Prostate gland (tissue), 2 donors: ENCODE results near the gene ATXN1.

Experiments
- POLR2A ChIP-seq: fragments of 450-650 bp; IDR thresholded peaks from one replicate; pipeline ENCODE4 v1.6.1; 2016; ENCODE audit warnings: antibody characterized with exemption, mild to moderate bottlenecking
- POLR2AphosphoS5 ChIP-seq: sonication (generic); formaldehyde crosslinking; IDR thresholded peaks from one replicate; pipeline ENCODE4 v1.6.1; 2017; ENCODE audit warnings: antibody characterized with exemption
- TF ChIP-seq, protein P1 (sequence below), 4 experiments: fragments of 200-600 bp in 2 of 4; fragments of 450-650 bp in 2 of 4; sonication (generic) in 2 of 4; IDR thresholded peaks; 1 replicate in 3 of 4; 2 replicates in 1 of 4; pipeline ENCODE4 v1.5.1; 2016 to 2019; ENCODE audit warnings: antibody characterized with exemption in 4 of 4, mild to moderate bottlenecking in 2 of 4, moderate library complexity in 2 of 4

DNA sequence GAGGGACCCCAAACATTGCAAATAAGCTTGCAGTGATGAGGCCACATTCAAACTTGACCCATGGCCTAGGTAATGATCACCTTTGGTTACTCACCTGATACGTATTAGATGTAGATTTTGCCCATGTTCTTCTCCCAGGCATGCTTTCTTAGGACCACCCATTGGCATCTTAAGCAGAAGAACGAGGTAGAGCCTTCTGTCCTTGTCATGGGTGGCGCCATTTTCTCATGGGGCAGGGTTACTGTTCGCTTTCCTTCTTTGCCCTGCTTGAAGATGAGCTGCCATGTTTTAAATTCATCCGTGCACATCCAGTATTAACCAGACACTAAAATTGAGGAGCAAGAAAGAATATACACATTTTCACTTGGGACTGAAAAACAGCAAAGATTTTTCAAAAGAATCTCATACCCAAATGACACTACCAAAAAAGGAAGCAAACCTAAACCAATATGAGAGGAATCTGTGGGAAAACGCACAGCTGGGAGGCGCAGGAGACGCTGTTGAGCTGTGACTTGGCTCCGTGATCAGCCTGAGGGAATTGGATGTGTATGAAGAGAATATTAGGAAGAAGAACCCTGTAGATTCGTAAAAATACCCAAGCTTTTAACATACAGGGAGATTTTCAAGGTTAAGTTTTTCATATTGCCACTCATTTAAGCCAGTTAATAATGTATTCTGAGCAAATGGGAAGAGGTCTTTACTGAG is 486.2 kb downstream of the ATXN1 start:
- TF ChIP-seq, protein P1, sequence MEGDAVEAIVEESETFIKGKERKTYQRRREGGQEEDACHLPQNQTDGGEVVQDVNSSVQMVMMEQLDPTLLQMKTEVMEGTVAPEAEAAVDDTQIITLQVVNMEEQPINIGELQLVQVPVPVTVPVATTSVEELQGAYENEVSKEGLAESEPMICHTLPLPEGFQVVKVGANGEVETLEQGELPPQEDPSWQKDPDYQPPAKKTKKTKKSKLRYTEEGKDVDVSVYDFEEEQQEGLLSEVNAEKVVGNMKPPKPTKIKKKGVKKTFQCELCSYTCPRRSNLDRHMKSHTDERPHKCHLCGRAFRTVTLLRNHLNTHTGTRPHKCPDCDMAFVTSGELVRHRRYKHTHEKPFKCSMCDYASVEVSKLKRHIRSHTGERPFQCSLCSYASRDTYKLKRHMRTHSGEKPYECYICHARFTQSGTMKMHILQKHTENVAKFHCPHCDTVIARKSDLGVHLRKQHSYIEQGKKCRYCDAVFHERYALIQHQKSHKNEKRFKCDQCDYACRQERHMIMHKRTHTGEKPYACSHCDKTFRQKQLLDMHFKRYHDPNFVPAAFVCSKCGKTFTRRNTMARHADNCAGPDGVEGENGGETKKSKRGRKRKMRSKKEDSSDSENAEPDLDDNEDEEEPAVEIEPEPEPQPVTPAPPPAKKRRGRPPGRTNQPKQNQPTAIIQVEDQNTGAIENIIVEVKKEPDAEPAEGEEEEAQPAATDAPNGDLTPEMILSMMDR (IDR thresholded peaks at IDR 0.05) = no peak
- TF ChIP-seq POLR2A = no peak
- no peak for TF ChIP-seq POLR2AphosphoS5
